GM10266 (cell line): ENCODE results near the gene CFDP1.

Experiments
- DNase-seq: peaks from one replicate; pipeline ENCODE4 v3.0.0; 2012; ENCODE audit errors: extremely low spot score
- CTCF ChIP-seq: IDR thresholded peaks from 2 replicates; pipeline ENCODE4 v1.5.1; 2012; ENCODE audit warnings: mild to moderate bottlenecking, low read depth; ENCODE audit not compliant: control insufficient read depth, insufficient read depth; ENCODE audit errors: missing control alignments

Gene CFDP1

GRCh38 chr16:75340741-75341491 lies 92.4 kb downstream of the CFDP1 start:
- no peak for TF ChIP-seq CTCF
- DNase-seq = no peak

GRCh38 chr16:75337430-75337829 lies 95.9 kb downstream of the CFDP1 start:
- DNase-seq = no peak
- no peak for TF ChIP-seq CTCF

- TF ChIP-seq CTCF = no peak
- no peak for DNase-seq
Measured at GRCh38 chr16:75336521-75336920, 96.8 kb downstream of the CFDP1 start.

GRCh38 chr16:75333721-75334163 lies 99.6 kb downstream of the CFDP1 start:
- no peak for DNase-seq
- TF ChIP-seq CTCF = no peak

- no peak for TF ChIP-seq CTCF
- DNase-seq = no peak
Measured at GRCh38 chr16:75329943-75330342, 103.4 kb downstream of the CFDP1 start.

- no peak for DNase-seq
Measured at GRCh38 chr16:75326333-75326732, 107.0 kb downstream of the CFDP1 start.

More at GRCh38 chr16:75326333-75326732, 107.0 kb downstream of the CFDP1 start:
- no peak for TF ChIP-seq CTCF
